Cerebellar nuclear complex (tissue), 1 donor: Measurements from ENCODE around the gene GNB5.

Experiments
- DNase-seq, 2 experiments: peaks; one replicate each; lab custom pipeline; 2025; lab: John Stamatoyannopoulos, UW

Gene GNB5

DNA sequence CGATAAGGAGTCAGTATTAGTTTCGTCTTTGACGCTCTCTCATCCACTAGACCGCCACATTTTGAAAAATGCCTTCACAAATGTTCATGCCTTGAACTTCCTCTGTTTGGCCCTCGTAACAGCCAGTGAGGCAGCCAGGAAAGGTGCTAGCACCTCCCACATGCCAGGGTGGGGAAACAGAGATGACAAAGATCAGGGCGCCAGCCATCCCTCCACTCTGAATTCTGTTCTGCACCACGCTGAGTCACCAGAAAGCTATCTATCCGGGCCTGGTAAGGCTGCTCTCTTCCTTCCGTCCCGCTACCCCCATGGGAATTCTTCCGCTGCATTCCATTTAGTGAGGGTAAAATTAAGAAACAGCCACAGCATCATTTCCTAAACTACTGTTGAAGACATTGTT is 47.3 kb downstream of the GNB5 start:
- no peak for DNase-seq

DNA sequence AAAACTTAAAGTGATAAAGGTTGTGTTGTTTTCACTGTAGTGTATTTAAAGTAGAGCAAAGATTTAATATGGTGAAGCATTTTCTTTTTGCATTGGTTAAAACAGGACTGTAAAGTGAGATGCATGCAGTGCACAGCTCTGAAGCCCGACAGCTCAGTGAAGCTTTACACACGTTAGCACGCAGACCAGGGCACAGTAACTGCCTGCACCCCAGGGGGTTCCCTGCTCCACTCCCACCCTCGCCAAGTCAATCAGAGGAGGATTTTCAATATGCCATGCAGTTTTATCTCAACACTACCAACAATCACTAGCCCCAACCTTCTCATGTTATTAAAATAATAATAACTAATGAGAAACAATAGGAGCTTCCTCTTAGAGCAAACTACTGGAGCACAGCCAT is 50.5 kb downstream of the GNB5 start:
- no peak for DNase-seq

DNA sequence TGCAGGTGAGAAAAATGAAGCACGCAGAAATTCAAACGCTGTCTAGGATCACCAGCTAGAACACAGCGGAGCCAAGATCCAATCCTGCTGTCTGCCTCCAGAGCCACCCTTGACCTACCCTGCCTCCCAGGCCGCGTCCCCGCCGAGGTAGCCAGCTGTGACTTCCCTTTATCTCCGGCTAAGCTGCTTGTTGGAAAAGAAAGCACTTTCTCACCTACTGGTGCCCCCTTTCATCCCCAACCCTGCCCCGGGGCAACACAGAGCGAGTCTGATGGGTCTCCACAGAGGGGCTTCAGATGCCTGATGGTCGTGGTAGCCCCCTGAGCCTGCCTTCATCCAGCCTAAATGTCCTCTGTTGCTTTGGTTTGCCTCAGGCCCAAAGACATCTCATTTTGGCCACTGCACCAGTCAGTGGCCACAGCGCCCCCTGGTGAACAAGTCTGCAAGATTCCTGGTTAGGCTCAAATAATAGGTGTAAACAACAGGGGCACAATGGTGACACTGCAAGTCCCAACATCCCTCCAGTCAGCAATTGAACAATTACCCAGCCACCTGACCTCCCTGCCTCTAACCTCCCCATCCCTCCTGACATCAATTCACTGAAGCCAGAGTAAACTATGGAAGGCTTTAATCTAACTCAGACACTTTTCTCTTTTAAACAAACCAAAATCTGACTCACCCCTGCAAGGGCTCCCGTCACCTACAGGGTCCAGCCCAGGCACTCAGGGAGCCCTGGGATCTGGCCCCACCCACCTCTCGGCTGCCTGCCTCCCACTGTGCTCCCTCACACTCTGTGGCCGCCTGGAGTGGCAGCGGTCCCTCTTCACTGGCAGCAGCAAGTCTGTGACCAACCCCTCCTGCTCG is 51.4 kb downstream of the GNB5 start:
- DNase-seq = peak in 1 of 2 experiments; percentile 38

DNA sequence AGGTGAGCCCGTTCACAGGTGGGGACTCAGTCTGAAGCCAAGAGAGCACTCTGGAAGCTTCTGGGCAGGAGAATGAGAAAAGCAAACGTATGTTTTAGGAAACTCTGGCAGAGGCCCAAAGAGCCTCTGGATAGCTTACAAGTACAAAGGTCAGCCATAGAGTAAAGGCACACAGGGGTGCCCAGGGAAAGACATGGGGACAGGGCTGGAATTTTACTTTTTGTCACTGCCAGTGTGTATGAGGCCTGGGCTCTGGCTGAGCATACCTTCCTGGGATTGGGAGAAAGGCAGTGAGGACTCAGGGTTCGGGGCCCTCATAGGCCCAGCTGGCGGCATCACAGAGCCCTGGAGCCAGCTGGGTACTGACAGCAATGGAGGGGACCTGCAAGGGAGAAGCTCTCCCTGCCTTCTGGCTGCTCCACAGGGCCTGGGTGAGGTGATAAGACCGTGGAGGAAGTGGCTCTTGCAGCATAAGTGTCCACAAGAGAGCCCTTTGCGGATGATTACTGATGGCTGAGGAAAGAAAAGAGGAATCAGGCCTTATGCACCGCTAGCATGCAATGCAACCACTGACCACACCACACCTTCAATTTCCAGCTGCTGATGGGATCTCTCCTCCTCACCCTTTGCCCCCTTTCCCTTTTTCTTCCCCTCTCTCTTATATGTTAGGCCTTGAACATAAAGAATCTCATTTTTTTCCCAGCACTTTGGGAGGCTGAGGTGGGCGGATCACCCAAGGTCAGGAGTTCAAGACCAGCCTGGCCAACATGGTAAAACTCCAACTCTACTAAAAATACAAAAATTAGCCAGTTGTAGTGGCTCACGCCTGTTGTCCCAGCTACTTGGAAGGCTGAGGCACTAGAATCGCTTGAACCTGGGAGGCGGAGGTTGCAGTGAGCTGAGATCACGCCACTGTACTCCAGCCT is 53.5 kb downstream of the GNB5 start:
- DNase-seq = no peak

DNA sequence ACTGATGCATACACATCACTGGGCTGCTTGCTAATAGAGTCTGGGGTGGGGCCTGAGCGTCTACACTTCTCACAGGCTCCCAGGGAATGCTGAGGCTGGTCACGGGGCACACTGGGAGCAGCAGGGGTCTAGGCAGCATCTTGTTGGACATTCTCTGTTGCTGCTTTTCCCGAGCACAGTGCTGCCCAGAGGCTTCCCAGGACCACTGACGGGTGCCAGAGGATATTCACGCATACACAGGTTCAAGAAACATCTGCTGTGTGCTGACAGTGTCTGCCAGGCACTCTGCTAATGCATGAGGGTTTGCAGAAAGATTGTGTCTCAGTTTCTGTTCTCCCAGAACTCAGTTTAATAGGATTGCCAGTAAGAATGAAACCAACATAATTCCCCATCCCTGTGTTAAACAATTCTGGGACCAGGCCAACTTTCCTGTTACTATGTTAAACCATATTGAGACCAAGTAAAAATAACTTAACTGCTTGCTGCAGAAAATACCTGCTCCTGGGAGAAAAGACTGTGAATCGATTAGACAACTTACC is 54.7 kb downstream of the GNB5 start:
- DNase-seq = peak in 1 of 2 experiments; percentile 22

DNA sequence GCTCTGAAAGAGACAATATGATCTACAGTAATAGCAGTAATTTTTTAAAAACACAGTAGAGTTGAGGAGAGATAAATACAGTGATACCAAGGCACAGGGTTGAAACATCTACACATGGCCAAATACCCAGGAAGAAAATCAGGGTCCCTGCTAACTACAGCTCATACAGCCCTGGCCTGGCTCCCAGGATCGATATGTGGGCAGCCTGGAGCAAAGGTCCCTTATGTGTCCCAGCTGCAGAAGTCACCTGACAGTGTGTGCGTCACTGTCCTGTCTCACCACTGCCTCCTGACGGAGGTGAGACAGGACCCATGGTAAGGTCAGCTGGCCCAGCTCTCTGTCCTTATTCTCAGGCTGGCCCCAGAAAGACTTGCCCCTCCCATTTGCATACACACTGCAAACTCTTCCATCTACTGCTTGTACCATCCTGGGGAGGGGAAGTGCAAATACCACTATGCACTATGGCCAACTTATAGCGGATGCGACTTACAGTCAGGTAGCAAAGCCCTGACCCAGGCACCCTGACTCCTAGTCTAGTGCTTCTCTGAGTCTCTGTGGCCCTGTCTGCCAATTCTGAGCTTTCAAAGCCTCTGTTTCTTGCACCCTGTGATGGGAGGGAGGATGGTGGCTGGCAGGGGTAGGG is 56.6 kb downstream of the GNB5 start:
- DNase-seq = no peak

DNA sequence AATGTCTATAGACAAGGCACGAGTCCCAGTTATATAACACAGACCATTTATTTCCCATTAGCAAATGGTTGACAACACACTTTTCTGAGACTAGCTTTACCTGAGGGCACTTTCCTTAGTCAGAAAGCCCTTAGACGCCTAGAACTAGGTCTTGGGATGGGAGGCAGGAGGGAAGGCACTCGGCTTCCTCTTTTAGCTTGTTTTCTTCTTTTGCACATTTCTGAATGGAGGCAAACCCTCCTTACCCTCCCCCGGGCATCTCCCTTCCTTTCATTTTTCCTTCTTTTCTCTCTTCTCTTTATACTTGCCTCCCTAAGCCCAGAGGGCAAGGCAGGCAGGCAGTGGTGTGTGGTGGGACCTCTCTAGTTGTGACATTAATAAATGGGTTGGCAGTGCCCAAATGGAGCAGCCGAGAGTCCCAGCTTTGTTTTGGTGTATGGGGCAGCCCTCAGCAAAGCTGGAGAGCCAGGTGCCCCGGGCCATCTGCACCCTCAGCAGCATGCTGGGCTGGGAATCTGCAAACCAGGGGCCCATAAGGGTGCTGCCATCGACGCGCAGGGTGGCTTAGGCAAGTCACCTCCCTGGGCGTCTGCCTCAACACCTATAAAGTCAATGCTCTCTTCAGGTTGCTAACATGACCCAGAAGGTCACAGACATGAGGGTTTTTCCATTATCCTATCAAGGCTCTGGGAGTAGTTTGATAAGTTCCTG is 57.5 kb downstream of the GNB5 start:
- no peak for DNase-seq

DNA sequence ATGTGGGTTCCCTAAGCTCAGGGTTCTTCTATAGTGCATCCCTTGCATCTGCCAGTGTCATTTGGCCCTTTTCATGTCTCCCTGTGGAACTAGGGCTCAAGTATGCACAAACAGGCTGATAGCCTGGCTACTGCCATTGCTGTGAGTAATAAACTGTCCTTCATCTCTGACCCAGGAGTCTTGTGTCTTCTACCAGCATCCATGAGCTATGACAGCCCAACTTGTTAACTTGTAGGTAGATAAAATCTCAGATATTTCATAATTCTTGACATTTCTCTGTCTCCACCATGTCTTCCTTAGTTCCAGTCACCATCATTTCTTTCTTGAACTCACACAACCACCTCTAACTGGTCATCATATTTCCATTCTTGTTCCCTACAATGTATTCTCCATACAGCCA is 59.1 kb downstream of the GNB5 start:
- DNase-seq = no peak

DNA sequence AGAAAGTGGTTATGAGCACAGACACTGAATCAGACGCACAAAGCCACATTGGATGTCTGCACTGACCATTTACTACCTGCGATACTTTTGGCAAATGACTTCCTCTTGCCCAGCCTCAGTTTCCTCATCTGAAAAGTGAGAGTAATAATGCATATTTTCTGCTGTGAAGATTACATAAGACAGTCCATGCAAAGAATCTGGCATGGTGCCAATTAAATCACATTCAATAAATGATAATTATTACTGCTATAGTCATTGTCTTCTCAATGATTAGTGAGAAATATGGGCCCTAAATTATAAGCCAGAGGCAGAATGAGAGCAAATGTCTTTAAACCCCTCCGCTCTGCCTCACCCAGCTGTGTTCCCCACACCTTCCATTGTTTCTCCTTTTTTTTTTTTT is 62.6 kb downstream of the GNB5 start:
- no peak for DNase-seq

DNA sequence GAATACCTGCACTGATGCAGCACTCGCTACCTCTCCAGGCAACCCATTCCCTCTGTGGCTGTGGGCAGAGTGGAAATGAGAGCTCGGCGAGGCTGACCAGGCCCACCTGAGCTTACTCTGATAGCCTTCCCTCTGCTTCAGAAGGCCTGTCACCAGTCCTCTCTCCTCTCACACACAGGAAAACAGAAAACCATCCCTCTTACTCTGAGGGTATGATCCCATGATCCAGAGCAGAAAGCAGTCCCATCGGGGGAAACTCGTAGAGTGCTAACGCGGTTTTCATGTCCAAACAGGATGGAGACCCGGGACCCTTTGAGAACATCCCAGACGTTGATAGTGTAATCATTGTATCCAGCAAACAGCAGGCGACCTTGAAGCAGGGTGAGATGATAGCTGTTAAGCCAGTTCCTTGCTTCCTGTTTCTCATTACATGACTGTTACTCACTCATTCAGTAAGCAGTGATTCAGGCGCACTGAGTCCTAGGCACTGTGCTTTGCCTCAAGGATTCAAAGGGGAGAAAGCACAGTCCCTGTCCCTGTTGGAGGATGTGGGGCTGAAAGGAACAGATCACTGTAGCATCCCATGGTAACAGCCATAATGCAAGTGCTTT is 66.8 kb downstream of the GNB5 start:
- no peak for DNase-seq

DNA sequence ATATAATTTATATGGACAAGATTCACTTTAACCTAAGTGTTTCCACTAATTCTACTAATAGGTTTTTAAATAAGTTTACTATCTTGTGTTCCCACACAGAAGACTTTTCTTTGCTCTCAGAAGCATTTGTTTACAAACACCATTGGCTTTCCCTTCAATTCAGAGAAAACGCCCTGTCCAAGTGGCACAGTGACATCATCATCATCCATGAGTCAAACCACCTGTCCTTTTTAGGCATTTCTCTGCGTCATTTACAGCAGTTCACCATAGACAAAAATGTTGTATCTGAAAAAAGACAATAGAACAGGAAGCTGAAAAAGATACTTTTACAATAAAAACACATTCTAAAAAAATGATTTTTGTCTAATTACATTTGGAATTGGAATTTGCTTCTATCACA is 69.3 kb downstream of the GNB5 start:
- DNase-seq = no peak

DNA sequence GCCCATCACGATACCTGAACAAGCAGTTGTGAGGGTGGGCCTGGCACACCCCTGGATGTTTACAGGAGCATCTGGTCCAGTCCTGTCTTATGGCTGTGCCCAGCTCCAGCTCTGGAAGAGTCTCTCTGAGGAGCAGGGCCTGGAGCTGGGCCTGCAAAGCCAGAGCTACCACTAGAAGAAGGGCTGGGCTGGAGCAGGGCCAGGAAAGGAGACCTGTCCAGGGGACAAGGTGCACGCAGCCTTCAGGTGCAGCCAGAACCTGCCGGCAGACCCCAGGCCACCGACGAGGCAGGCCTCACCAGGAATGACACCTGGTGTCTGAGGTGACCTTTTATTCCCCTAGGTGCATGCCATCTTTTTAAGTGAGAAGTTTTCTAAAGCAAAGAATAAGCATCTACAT is 70.2 kb downstream of the GNB5 start:
- DNase-seq = no peak

DNA sequence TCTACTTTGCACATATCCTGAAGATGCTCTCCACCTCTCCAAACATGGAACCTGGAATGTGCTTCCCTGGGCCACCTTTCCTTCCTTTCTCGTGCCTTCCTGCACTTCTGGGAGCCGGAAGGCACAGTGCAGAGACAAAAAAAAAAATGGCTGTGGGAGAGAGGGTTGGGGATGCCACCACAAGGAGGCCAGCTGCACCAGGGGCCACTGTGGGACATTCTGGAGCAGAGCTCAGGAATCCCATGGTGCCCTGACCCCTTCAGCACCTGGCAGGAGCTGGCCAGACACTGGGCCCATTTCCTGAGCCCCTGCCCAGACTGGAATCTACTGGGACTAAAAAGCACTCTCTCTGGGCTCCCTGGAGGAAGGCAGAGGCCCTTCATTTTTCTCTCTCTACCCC is 70.7 kb downstream of the GNB5 start:
- no peak for DNase-seq

DNA sequence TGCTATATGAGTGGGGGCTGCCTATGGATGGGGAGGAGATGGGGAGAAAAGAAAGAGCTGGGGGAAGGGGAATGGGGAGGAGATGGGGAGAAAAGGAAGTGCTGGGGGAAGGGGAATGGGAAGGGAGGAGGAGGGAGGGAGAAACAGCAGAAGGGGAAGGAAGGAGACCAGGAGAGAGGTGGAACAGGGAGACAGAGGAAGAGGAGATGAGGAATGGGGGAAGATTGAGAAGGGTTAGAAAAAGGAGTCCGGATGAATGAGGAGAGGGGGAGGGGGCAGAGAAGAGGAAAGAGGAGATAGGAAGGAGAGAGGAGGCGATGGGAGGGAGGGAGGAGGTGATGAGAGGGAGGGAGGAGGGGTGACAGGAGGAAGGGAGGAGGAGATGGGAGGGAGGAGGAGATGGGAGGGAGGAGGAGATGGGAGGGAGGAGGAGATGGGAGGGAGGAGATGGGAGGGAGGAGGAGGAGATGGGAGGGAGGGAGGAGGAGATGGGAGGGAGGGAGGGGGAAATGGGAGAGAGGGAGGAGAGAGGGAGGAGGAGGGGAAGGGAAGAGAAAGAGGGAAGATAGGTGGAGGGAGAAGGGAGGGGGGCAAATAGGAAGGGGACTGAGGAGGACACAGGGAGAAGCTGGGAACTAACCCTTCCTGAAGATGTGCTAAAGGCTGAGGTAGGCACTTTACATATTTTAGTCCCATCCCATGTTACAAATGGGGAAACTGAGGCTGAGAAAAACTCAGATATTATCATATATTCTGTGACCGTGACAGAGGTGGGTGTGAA is 72.0 kb downstream of the GNB5 start:
- no peak for DNase-seq

DNA sequence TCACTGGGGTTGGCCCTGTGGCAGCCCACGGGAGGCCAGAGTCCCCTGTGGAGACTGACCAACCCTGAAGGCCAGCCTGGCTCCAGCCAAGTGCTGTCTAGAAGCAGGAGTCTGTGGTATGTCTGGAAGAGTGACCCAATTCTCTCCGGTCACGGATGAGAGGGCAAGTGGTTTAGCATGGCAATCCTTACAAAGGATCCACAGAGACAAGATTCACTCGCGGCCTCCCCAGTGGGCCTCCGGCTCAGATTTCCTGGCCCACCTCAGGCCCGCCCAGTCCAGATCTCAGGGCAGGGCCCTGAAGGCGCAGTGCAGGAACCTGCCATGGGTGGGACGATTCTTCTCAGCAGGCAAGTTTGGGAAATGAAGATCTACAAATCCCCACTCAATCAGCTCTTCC is 73.6 kb downstream of the GNB5 start:
- DNase-seq = no peak

DNA sequence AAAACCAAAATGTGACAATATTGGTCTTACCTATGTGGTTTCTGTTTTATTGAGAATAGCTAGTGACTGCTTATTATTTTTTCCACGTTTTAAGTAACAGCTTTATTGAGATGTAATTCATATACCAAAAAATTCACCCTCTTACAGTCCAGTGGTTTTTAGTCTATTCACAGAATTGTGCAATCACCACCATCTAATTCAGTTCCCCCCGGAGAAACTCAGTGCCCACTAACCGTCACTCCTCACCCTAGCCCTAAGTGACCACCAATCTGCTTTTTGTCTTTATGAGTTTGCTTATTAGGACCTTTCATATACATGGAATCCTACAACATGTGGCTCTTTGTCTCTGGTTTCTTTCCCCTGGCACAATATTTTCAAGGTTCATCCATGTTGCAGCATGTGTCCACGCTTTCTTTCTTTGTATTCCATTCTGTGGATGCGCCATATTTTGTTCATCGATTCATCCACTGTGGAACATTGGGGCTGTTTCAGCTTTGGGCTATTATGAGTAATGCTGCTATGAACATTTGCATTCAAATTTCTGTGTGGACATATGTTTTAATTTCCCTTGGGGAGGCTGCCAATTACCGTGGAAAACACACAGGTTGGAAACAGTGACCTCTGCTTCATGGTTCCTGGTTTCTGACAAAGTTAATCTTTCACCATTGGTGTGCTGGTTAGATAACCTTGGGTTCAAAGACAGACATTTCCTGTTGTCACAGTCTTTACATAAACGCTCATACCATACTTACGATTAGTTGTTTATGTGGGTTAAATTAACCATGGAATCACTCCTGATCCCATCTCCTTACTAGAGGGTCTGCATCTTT is 75.4 kb downstream of the GNB5 start:
- DNase-seq = no peak

DNA sequence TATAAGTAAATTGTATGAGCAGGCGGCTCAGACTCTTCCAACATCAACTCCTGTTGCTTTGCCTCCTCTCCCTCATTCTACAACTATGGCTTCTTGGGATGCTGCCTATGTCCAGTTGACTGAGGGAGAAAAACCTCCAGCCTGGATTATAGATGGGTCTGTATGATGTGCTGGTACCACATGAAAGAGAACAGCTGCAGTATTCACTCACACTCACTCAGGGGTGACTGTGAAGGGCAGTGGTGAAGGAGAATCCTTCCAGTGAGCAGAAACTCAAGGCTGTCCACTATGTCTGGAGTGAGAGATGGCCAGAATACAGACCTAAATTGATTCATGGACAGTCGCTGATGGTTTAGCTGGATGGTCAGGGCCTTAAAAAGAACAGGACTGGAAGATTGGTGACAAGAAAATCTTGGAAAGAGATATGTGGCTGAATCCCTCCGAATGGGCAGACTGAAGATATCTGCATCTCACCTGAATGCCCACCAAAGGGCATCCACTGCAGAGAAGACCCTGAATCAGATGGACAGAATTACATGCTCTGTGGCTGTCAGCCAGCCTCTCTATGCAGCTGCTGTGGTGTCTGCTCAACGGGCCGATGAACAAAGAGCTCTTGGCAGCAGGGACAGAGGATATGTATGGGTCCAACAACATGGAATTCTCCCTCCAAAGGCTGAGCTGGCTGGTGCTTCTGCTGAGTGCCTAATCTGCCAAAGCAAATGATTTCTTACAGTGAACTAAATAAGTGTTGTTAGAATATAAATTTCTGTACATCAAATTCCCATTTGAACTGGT is 76.7 kb downstream of the GNB5 start:
- no peak for DNase-seq

DNA sequence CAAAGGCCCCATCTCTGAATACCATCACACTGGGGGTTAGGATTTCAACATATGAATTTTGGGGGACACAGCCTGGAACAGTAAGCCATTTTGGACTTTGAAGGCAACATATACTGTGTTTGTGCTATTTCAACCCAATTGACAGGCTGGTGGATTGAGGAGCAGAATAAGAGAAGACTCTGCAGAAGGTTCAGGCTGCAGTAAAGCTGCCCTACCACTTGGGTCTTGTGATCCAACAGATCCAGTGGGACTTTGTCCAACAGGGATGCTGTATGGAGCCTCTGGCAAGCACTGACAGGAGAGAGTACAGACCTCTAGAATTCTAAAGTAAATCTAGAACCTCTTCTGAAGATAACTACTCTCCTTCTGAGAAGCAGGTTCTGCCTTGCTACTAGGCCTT is 77.5 kb downstream of the GNB5 start:
- DNase-seq = no peak

DNA sequence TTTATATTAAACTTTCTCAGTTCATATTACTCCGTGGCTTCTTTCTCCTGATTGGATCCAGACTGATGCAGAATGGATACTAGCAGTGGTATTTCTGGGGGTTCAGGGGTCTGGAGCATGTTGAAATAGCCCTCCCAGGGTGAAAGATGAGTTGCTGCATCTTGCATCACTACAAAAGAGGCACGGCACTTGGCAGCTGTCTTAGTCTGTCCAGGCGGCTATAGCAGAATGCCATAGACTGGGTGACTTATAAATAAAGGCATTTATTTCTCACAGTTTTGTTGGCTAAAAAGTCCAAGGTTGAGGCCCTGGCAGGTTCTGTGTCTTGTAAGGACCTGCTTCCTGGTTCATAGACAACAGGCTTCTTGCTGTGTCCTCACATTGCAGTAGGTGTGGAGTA is 78.0 kb downstream of the GNB5 start:
- DNase-seq = no peak
